Fibroblast of lung (primary cell): ENCODE results near the gene UGT2A3.

ENCODE experiments used
- EZH2 ChIP-seq: IDR thresholded peaks from 2 replicates; pipeline ENCODE4 v1.5.1; 2012; ENCODE audit warnings: low read length, control low read depth, mild to moderate bottlenecking; ENCODE audit errors: missing control alignments
- TF ChIP-seq, protein P1 (sequence below), 2 donors: IDR thresholded peaks in 1 of 2; conservative IDR thresholded peaks in 1 of 2; 1 replicate in 1 of 2; 2 replicates in 1 of 2; pipeline ENCODE4 v1.5.1; 2011 to 2012; ENCODE audit warnings: low read length in 2 of 2, control low read depth in 1 of 2, inconsistent platforms in 1 of 2, low read depth in 1 of 2, mild to moderate bottlenecking in 1 of 2

DNA sequence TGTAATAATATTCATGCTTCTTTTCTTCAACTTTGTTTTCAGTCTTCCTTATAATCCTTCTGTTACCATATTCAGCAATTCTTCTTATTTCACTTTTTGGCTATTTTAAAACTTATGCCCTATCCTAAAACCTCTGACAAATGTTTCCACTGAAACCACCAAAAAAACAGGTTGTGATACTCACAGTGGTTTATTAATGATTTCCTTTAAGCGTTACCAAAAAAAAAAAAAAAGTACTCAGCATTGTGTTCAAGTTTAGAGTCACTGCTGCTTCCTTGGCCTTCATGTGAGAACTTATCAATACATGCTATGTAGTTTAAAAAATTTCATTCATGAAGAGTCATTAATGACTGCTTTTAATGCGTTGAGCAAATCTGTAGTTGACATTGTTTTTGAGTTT is 35.4 kb upstream of the UGT2A3 start:
- TF ChIP-seq, protein P1, sequence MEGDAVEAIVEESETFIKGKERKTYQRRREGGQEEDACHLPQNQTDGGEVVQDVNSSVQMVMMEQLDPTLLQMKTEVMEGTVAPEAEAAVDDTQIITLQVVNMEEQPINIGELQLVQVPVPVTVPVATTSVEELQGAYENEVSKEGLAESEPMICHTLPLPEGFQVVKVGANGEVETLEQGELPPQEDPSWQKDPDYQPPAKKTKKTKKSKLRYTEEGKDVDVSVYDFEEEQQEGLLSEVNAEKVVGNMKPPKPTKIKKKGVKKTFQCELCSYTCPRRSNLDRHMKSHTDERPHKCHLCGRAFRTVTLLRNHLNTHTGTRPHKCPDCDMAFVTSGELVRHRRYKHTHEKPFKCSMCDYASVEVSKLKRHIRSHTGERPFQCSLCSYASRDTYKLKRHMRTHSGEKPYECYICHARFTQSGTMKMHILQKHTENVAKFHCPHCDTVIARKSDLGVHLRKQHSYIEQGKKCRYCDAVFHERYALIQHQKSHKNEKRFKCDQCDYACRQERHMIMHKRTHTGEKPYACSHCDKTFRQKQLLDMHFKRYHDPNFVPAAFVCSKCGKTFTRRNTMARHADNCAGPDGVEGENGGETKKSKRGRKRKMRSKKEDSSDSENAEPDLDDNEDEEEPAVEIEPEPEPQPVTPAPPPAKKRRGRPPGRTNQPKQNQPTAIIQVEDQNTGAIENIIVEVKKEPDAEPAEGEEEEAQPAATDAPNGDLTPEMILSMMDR (conservative IDR thresholded peaks at IDR 0.05 in 1 of 2, IDR thresholded peaks at IDR 0.05 in 1 of 2; ENCODE audit: low read depth in 1 of 2, low read length in 2 of 2) = no peak
- TF ChIP-seq EZH2 = no peak
